ENCODE results near the gene TMEM79.

TMEM79 gene

GRCh38 chr1:156284112-156284511 is at the start of gene TMEM79:
Gene TMEM79, plus strand, starts transcription at chr1:156284325. Its CDS starts 902 bp downstream, at chr1:156285227.
- Histone ChIP-seq H3K36me3 (ENCODE audit: control insufficient read depth in 1 of 2, insufficient read depth in 2 of 2, low read length in 2 of 2) (peaks cover under 1 to 9% of the 10 kb centered on the region in 2 donors), H3K9me3 (ENCODE audit: control insufficient read depth in 1 of 2, low read length in 2 of 2) (no peaks in the 10 kb centered on the region), H3K4me1 (ENCODE audit: control insufficient read depth in 1 of 2, insufficient read depth in 2 of 2, low read length in 2 of 2) (peaks cover 22 to 32% of the 10 kb centered on the region in 2 donors), H3K9ac (ENCODE audit: low read depth in 1 of 2, low read length in 2 of 2) (peak within 1 kb of the TSS; percentile 81 to 88), H3K4me3 (ENCODE audit: low read depth in 1 of 2, low read length in 2 of 2) (peak within 1 kb of the TSS; percentile 94), H3K27ac (ENCODE audit: low read depth, low read length) (peak within 1 kb of the TSS; percentile 26), H3K27me3 (ENCODE audit: control insufficient read depth in 1 of 2, insufficient read depth in 2 of 2, low read length in 2 of 2) (no peaks in the 10 kb centered on the region)

- Histone ChIP-seq H3K36me3 (ENCODE audit: control insufficient read depth in 1 of 2, insufficient read depth in 2 of 2, low read length in 2 of 2) (peaks cover 15 to 63% of the 10 kb centered on the region in 2 donors), H3K9me3 (ENCODE audit: control insufficient read depth in 1 of 2, low read length in 2 of 2) (no peaks in the 10 kb centered on the region)
These were observed 48.0 kb upstream of the TMEM79 start for GRCh38 chr1:156236164-156236563.

GRCh38 chr1:156238248-156238647 is 45.9 kb upstream of the TMEM79 start:
- H3K4me3 ChIP-seq (ENCODE audit: low read depth in 1 of 2, low read length in 2 of 2), result no peak overlapping the region
- no peak overlapping the region for H3K9ac ChIP-seq (ENCODE audit: low read depth in 1 of 2, low read length in 2 of 2)
- H3K4me1 ChIP-seq (ENCODE audit: control insufficient read depth in 1 of 2, insufficient read depth in 2 of 2, low read length in 2 of 2), result no peaks in the 10 kb centered on the region
- H3K27me3 ChIP-seq (ENCODE audit: control insufficient read depth in 1 of 2, insufficient read depth in 2 of 2, low read length in 2 of 2), result no peaks in the 10 kb centered on the region
- peaks cover 15 to 60% of the 10 kb centered on the region in 2 donors for H3K36me3 ChIP-seq (ENCODE audit: control insufficient read depth in 1 of 2, insufficient read depth in 2 of 2, low read length in 2 of 2)
- no peak overlapping the region for H3K27ac ChIP-seq (ENCODE audit: low read depth, low read length)
- no peaks in the 10 kb centered on the region for H3K9me3 ChIP-seq (ENCODE audit: control insufficient read depth in 1 of 2, low read length in 2 of 2)

More at GRCh38 chr1:156236164-156236563, 48.0 kb upstream of the TMEM79 start:
- no peak overlapping the region for H3K4me3 ChIP-seq (ENCODE audit: low read depth in 1 of 2, low read length in 2 of 2)
- no peaks in the 10 kb centered on the region for H3K4me1 ChIP-seq (ENCODE audit: control insufficient read depth in 1 of 2, insufficient read depth in 2 of 2, low read length in 2 of 2)
- H3K9ac ChIP-seq (ENCODE audit: low read depth in 1 of 2, low read length in 2 of 2), result no peak overlapping the region
- no peak overlapping the region for H3K27ac ChIP-seq (ENCODE audit: low read depth, low read length)
- no peaks in the 10 kb centered on the region for H3K27me3 ChIP-seq (ENCODE audit: control insufficient read depth in 1 of 2, insufficient read depth in 2 of 2, low read length in 2 of 2)

DNA sequence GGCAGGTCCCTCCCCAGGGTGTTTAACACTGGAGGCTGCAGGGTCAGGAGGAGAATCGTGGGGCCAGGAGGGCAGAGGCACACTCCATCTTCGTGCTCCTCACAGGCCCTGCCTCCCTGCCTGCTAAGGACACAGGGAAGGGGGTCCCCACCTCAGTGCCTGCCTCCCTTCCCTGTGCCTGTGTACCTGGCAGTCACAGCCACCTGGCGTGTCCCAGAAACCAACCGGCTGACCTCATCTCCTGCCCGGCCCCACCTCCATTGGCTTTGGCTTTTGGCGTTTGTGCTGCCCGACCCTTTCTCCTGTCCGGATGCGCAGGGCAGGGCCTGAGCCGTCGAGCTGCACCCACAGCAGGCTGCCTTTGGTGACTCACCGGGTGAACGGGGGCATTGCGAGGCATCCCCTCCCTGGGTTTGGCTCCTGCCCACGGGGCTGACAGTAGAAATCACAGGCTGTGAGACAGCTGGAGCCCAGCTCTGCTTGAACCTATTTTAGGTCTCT is 42.8 kb upstream of the TMEM79 start:
- Histone ChIP-seq H3K4me3 (ENCODE audit: low read depth in 1 of 2, low read length in 2 of 2) (no peak overlapping the region), H3K9me3 (ENCODE audit: control insufficient read depth in 1 of 2, low read length in 2 of 2) (no peaks in the 10 kb centered on the region), H3K9ac (ENCODE audit: low read depth in 1 of 2, low read length in 2 of 2) (no peak overlapping the region), H3K4me1 (ENCODE audit: control insufficient read depth in 1 of 2, insufficient read depth in 2 of 2, low read length in 2 of 2) (peaks cover 7 to 20% of the 10 kb centered on the region in 2 donors), H3K36me3 (ENCODE audit: control insufficient read depth in 1 of 2, insufficient read depth in 2 of 2, low read length in 2 of 2) (peaks cover 8 to 43% of the 10 kb centered on the region in 2 donors), H3K27ac (ENCODE audit: low read depth, low read length) (no peak overlapping the region), H3K27me3 (ENCODE audit: control insufficient read depth in 1 of 2, insufficient read depth in 2 of 2, low read length in 2 of 2) (peaks cover 16 to 20% of the 10 kb centered on the region in 2 donors)

GRCh38 chr1:156241926-156242325 is 42.2 kb upstream of the TMEM79 start, which contains the start of gene BGLAP:
Gene BGLAP, plus strand, starts transcription at chr1:156242184. Its CDS starts 48 bp downstream, at chr1:156242232.
- H3K27me3 ChIP-seq (ENCODE audit: control insufficient read depth in 1 of 2, insufficient read depth in 2 of 2, low read length in 2 of 2), result peaks cover 18 to 25% of the 10 kb centered on the region in 2 donors
- peak within 1 kb of the TSS; percentile 3 for H3K27ac ChIP-seq (ENCODE audit: low read depth, low read length)
- H3K36me3 ChIP-seq (ENCODE audit: control insufficient read depth in 1 of 2, insufficient read depth in 2 of 2, low read length in 2 of 2), result peaks cover 8 to 37% of the 10 kb centered on the region in 2 donors
- H3K4me3 ChIP-seq (ENCODE audit: low read depth in 1 of 2, low read length in 2 of 2), result no peak within 1 kb of the TSS
- H3K9ac ChIP-seq (ENCODE audit: low read depth in 1 of 2, low read length in 2 of 2), result no peak within 1 kb of the TSS
- no peaks in the 10 kb centered on the region for H3K9me3 ChIP-seq (ENCODE audit: control insufficient read depth in 1 of 2, low read length in 2 of 2)
- H3K4me1 ChIP-seq (ENCODE audit: control insufficient read depth in 1 of 2, insufficient read depth in 2 of 2, low read length in 2 of 2), result peaks cover 7 to 25% of the 10 kb centered on the region in 2 donors

- Histone ChIP-seq H3K4me3 (ENCODE audit: low read depth in 1 of 2, low read length in 2 of 2) (no peak overlapping the region), H3K36me3 (ENCODE audit: control insufficient read depth in 1 of 2, insufficient read depth in 2 of 2, low read length in 2 of 2) (peaks cover 8 to 32% of the 10 kb centered on the region in 2 donors), H3K4me1 (ENCODE audit: control insufficient read depth in 1 of 2, insufficient read depth in 2 of 2, low read length in 2 of 2) (peaks cover 7 to 25% of the 10 kb centered on the region in 2 donors), H3K27ac (ENCODE audit: low read depth, low read length) (no peak overlapping the region), H3K27me3 (ENCODE audit: control insufficient read depth in 1 of 2, insufficient read depth in 2 of 2, low read length in 2 of 2) (peaks cover 18 to 28% of the 10 kb centered on the region in 2 donors), H3K9me3 (ENCODE audit: control insufficient read depth in 1 of 2, low read length in 2 of 2) (no peaks in the 10 kb centered on the region), H3K9ac (ENCODE audit: low read depth in 1 of 2, low read length in 2 of 2) (no peak overlapping the region)
These were observed 41.4 kb upstream of the TMEM79 start for GRCh38 chr1:156242738-156243137.

DNA sequence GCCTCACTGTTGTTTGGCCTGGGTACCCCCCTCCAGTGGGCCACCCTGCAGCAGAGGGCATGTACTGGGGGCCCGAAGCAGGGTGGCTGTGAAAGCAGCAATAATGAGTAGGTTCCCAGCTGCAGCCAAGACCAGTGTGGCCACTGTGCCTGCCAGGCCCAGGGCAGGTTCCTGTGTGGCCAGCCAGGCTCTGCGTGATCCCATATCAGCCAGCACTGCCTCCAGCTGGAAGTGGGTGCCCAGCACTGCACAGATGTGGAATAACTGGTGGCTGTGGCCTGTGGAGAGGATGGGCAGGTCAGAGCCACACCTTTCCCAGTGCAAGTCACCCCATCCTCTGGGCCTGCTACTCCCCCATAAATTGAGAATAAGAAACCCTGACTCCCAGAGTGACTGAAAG is 40.0 kb upstream of the TMEM79 start:
- no peak overlapping the region for H3K27ac ChIP-seq (ENCODE audit: low read depth, low read length)
- no peak overlapping the region for H3K4me3 ChIP-seq (ENCODE audit: low read depth in 1 of 2, low read length in 2 of 2)
- no peaks in the 10 kb centered on the region for H3K9me3 ChIP-seq (ENCODE audit: control insufficient read depth in 1 of 2, low read length in 2 of 2)
- peaks cover 18 to 28% of the 10 kb centered on the region in 2 donors for H3K27me3 ChIP-seq (ENCODE audit: control insufficient read depth in 1 of 2, insufficient read depth in 2 of 2, low read length in 2 of 2)
- no peak overlapping the region for H3K9ac ChIP-seq (ENCODE audit: low read depth in 1 of 2, low read length in 2 of 2)
- peaks cover 7 to 25% of the 10 kb centered on the region in 2 donors for H3K4me1 ChIP-seq (ENCODE audit: control insufficient read depth in 1 of 2, insufficient read depth in 2 of 2, low read length in 2 of 2)
- H3K36me3 ChIP-seq (ENCODE audit: control insufficient read depth in 1 of 2, insufficient read depth in 2 of 2, low read length in 2 of 2), result peaks cover 8 to 18% of the 10 kb centered on the region in 2 donors

DNA sequence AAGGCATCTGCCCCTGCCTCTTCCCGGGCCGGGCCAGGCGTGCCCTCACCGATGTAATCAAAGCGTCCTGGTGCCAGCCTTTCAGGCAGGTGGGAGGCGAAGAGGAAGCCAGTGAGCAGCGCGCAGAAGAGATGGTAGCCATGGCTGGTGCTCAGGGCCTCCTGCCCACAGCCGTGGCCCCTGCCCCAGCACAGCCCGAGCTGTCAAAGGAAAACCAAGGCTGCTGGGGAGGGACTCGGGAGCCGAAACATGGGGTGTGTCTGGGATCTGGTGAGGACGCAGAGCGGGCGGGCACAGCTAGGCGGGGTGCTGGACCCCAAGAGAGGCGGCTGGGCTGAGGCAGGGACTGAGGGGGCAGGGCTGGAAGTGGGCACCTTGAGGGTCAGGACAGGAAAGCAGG is 39.4 kb upstream of the TMEM79 start:
- H3K9ac ChIP-seq (ENCODE audit: low read depth in 1 of 2, low read length in 2 of 2), result no peak overlapping the region
- peaks cover 18 to 28% of the 10 kb centered on the region in 2 donors for H3K27me3 ChIP-seq (ENCODE audit: control insufficient read depth in 1 of 2, insufficient read depth in 2 of 2, low read length in 2 of 2)
- peak overlapping the region in 1 of 2 donors; percentile 65 for H3K4me3 ChIP-seq (ENCODE audit: low read depth in 1 of 2, low read length in 2 of 2)
- H3K27ac ChIP-seq (ENCODE audit: low read depth, low read length), result no peak overlapping the region
- H3K9me3 ChIP-seq (ENCODE audit: control insufficient read depth in 1 of 2, low read length in 2 of 2), result no peaks in the 10 kb centered on the region
- H3K4me1 ChIP-seq (ENCODE audit: control insufficient read depth in 1 of 2, insufficient read depth in 2 of 2, low read length in 2 of 2), result peaks cover 7 to 25% of the 10 kb centered on the region in 2 donors
- peaks cover 4 to 17% of the 10 kb centered on the region in 2 donors for H3K36me3 ChIP-seq (ENCODE audit: control insufficient read depth in 1 of 2, insufficient read depth in 2 of 2, low read length in 2 of 2)

DNA sequence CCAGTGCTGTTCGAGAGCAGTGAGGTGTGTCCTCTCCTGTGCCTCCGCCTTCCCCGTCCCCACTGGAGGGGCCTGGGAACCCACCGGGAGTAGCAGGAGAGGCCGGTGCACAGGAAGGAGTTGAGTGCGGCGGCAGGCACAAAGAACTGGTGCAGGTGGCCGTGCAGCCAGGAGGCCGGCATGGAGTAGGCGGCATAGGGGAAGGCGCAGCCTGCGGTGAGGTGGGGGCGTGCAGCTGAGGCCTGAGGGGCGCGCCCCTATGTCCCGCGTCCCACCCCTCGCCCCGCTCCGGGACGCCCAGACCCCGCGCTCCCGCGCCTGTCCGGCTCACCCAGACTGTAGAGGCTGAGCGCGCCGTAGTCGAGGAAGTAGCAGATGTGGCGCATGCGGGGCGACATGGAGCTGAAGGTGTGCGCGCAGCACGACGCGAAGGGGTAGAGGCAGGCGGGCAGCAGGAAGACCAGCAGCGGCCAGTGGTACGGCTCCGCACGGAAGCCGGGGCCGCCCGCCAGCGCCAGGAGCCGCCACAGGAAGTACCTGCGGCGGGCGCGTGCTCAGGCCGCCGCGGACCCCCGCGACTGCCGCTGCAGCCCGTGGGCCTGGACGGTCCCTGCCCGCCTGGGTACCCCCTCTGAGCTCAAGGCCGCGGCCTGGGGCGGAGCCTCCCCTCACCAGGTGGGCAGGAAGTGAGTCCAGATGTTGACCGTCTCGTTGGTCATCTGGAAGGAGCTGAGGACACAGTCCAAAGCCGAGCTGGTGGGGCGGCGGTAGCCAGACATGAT is 38.5 kb upstream of the TMEM79 start:
- Histone ChIP-seq H3K9me3 (ENCODE audit: control insufficient read depth in 1 of 2, low read length in 2 of 2) (no peaks in the 10 kb centered on the region), H3K27me3 (ENCODE audit: control insufficient read depth in 1 of 2, insufficient read depth in 2 of 2, low read length in 2 of 2) (peaks cover 18 to 28% of the 10 kb centered on the region in 2 donors), H3K9ac (ENCODE audit: low read depth in 1 of 2, low read length in 2 of 2) (peak overlapping the region; percentile 19 to 43), H3K27ac (ENCODE audit: low read depth, low read length) (no peak overlapping the region), H3K4me1 (ENCODE audit: control insufficient read depth in 1 of 2, insufficient read depth in 2 of 2, low read length in 2 of 2) (peaks cover 7 to 25% of the 10 kb centered on the region in 2 donors), H3K36me3 (ENCODE audit: control insufficient read depth in 1 of 2, insufficient read depth in 2 of 2, low read length in 2 of 2) (peaks cover 7 to 21% of the 10 kb centered on the region in 2 donors), H3K4me3 (ENCODE audit: low read depth in 1 of 2, low read length in 2 of 2) (peak overlapping the region; percentile 62 to 65)

DNA sequence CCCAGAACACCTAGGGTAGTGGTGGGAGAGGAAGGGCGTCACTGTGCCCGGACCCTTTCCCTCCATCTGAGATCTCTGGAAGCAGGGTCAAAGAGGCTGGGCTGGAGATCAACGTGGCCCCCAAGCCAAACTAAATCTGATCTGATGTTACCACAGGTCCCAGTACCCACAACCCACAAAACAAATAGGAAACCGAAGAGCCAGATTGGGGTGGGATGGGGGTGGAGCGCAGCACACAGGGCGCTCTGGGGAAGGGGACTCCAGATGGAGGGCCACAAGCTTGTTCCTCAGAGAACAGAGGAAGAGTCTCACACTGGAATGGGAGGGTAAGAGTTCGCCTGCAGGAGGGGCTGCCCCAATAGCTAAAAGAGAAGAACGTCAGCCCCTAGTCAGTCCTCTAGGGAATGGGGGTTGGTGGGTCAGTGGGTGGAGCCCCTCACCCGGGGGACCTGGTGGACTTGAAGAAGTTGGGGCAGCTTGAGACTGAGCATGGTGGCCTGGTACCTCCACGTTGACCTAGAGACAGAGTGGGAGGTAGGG is 37.8 kb upstream of the TMEM79 start:
- Histone ChIP-seq H3K27me3 (ENCODE audit: control insufficient read depth in 1 of 2, insufficient read depth in 2 of 2, low read length in 2 of 2) (peaks cover 18 to 28% of the 10 kb centered on the region in 2 donors), H3K4me1 (ENCODE audit: control insufficient read depth in 1 of 2, insufficient read depth in 2 of 2, low read length in 2 of 2) (peaks cover 7 to 25% of the 10 kb centered on the region in 2 donors), H3K9ac (ENCODE audit: low read depth in 1 of 2, low read length in 2 of 2) (peak overlapping the region in 1 of 2 donors; percentile 32), H3K9me3 (ENCODE audit: control insufficient read depth in 1 of 2, low read length in 2 of 2) (no peaks in the 10 kb centered on the region), H3K36me3 (ENCODE audit: control insufficient read depth in 1 of 2, insufficient read depth in 2 of 2, low read length in 2 of 2) (peaks cover 13 to 22% of the 10 kb centered on the region in 2 donors), H3K4me3 (ENCODE audit: low read depth in 1 of 2, low read length in 2 of 2) (peak overlapping the region; percentile 62 to 65), H3K27ac (ENCODE audit: low read depth, low read length) (no peak overlapping the region)

All from duodenal mucosa (tissue), 2 donors.